IMR-90 (cell line): Measurements from ENCODE around the gene SAMD8. TPM values are rescaled to one million over a fixed set of nuclear protein-coding genes. Genes with fewer than 3 reads are reported as not detected.

Experiments
- ATAC-seq: fragments of 200-7000 bp; cut with Tn5 transposase; 2 replicates; pipeline ENCODE4 v1.9.1; 2020; ENCODE audit warnings: low read depth, mild to moderate bottlenecking, moderate library complexity
- BruUV-seq: library from RNA; stranded (reverse); fragments of 400-500 nt; replicated peaks from 2 replicates; lab custom pipeline; 2021; lab: Mats Ljungman, UMichigan
- CTCF ChIA-PET: fragments of 300-600 bp; formaldehyde crosslinking; extraction: SDS; loops from one replicate; lab custom pipeline; 2021; ENCODE audit warnings: antibody characterized with exemption; lab: Yijun Ruan, JAX
- POLR2A ChIA-PET: fragments of 300-600 bp; sonication (Branson Sonifier 250); formaldehyde crosslinking; loops from one replicate; lab custom pipeline; 2022; ENCODE audit warnings: antibody characterized with exemption; ENCODE audit not compliant: unreplicated experiment; lab: Charles Lee
- DNase-seq: peaks from one replicate; pipeline ENCODE4 v3.0.0; 2013
- H2AFZ ChIP-seq: replicated peaks from 2 replicates; pipeline ENCODE3; 2013; ENCODE audit warnings: low read length, mild to moderate bottlenecking; ENCODE audit not compliant: poor library complexity
- H2AK5ac ChIP-seq: 2 replicates; pipeline ENCODE4 v1.6.1; 2013; ENCODE audit warnings: low read depth, low read length, inconsistent platforms
- H2AK9ac ChIP-seq: replicated peaks from 2 replicates; pipeline ENCODE3; 2013; ENCODE audit warnings: mild to moderate bottlenecking, low read depth, low read length, moderate library complexity; ENCODE audit not compliant: poor library complexity
- H2BK120ac ChIP-seq: 2 replicates; pipeline ENCODE4 v1.6.1; 2013; ENCODE audit warnings: low read depth, low read length, inconsistent platforms
- H2BK15ac ChIP-seq: 3 replicates; pipeline ENCODE4 v1.6.1; 2013; ENCODE audit warnings: low read depth, low read length, inconsistent platforms
- H2BK20ac ChIP-seq: 2 replicates; pipeline ENCODE4 v1.6.1; 2013; ENCODE audit warnings: low read depth, mild to moderate bottlenecking, inconsistent platforms, low read length, moderate library complexity
- H2BK5ac ChIP-seq: 2 replicates; pipeline ENCODE4 v1.6.1; 2013; ENCODE audit warnings: mild to moderate bottlenecking, low read depth, low read length, inconsistent platforms; ENCODE audit not compliant: poor library complexity, severe bottlenecking
- H3K14ac ChIP-seq: replicated peaks from 2 replicates; pipeline ENCODE4 v1.6.1; 2013; ENCODE audit warnings: low read depth, low read length, inconsistent platforms
- H3K18ac ChIP-seq: 2 replicates; pipeline ENCODE4 v1.6.1; 2013; ENCODE audit warnings: low read depth, low read length, control low read depth
- H3K23ac ChIP-seq: 2 replicates; pipeline ENCODE4 v1.6.1; 2013; ENCODE audit warnings: low read depth, low read length, inconsistent platforms
- H3K27ac ChIP-seq: 2 replicates; pipeline ENCODE4 v1.5.1; 2013; ENCODE audit warnings: mild to moderate bottlenecking, control low read depth, low read length; ENCODE audit not compliant: insufficient read depth
- H3K27me3 ChIP-seq: 2 replicates; pipeline ENCODE4 v1.6.1; 2013; ENCODE audit warnings: low read length; ENCODE audit not compliant: control insufficient read depth, insufficient read depth
- H3K36me3 ChIP-seq: 2 replicates; pipeline ENCODE4 v1.6.1; 2013; ENCODE audit warnings: low read length, mixed read lengths; ENCODE audit not compliant: control insufficient read depth, insufficient read depth
- H3K4ac ChIP-seq: 2 replicates; pipeline ENCODE4 v1.6.1; 2013; ENCODE audit warnings: low read depth, low read length, inconsistent platforms
- H3K4me1 ChIP-seq: 2 replicates; pipeline ENCODE4 v1.6.1; 2013; ENCODE audit warnings: low read length, mixed read lengths; ENCODE audit not compliant: control insufficient read depth, insufficient read depth
- H3K4me2 ChIP-seq: 2 replicates; pipeline ENCODE4 v1.6.1; 2013; ENCODE audit warnings: low read depth, mild to moderate bottlenecking, control low read depth, low read length, moderate library complexity
- H3K4me3 ChIP-seq: 2 replicates; pipeline ENCODE4 v1.5.1; 2013; ENCODE audit warnings: low read depth, mild to moderate bottlenecking, control low read depth, low read length, moderate library complexity; ENCODE audit not compliant: insufficient read depth
- H3K56ac ChIP-seq: 2 replicates; pipeline ENCODE4 v1.6.1; 2013; ENCODE audit warnings: low read length, inconsistent platforms; ENCODE audit not compliant: insufficient read depth; ENCODE audit errors: extremely low read depth
- H3K79me1 ChIP-seq, 2 experiments: 2 replicates each; pipeline ENCODE4 v1.6.1; 2013; ENCODE audit warnings: low read length in 2 of 2, inconsistent platforms in 1 of 2, low read depth in 1 of 2
- H3K9ac ChIP-seq: 2 replicates; pipeline ENCODE4 v1.6.1; 2013; ENCODE audit warnings: low read depth, low read length, control low read depth
- H3K9me1 ChIP-seq: 2 replicates; pipeline ENCODE4 v1.6.1; 2013; ENCODE audit warnings: low read length, inconsistent platforms; ENCODE audit not compliant: insufficient read depth
- H3K9me3 ChIP-seq: 2 replicates; pipeline ENCODE4 v1.6.1; 2013; ENCODE audit warnings: low read length; ENCODE audit not compliant: control insufficient read depth, insufficient read depth
- H4K20me1 ChIP-seq: 2 replicates; pipeline ENCODE4 v1.6.1; 2013; ENCODE audit warnings: low read length, inconsistent platforms; ENCODE audit not compliant: insufficient read depth
- H4K5ac ChIP-seq: 2 replicates; pipeline ENCODE4 v1.6.1; 2013; ENCODE audit warnings: mild to moderate bottlenecking, low read depth, low read length, control low read depth
- H4K8ac ChIP-seq, 2 experiments: 2 replicates each; pipeline ENCODE4 v1.6.1; 2013; ENCODE audit warnings: low read depth in 2 of 2, low read length in 2 of 2, control low read depth in 1 of 2, inconsistent platforms in 1 of 2
- H4K91ac ChIP-seq: 2 replicates; pipeline ENCODE4 v1.6.1; 2013; ENCODE audit warnings: low read depth, low read length, inconsistent platforms; ENCODE audit not compliant: insufficient read depth
- BHLHE40 ChIP-seq: fragments of 150-350 bp; IDR thresholded peaks from 2 replicates; pipeline ENCODE4 v1.6.1; 2016; ENCODE audit warnings: mild to moderate bottlenecking, low read depth, low read length
- CEBPB ChIP-seq: IDR thresholded peaks from 2 replicates; pipeline ENCODE4 v1.6.1; 2012; ENCODE audit warnings: low read depth, low read length, improper control_type of control experiment
- CHD1 ChIP-seq: IDR thresholded peaks from 2 replicates; pipeline ENCODE4 v1.6.1; 2012; ENCODE audit warnings: low read depth, low read length, improper control_type of control experiment
- ELK1 ChIP-seq: fragments of 150-350 bp; IDR thresholded peaks from 2 replicates; pipeline ENCODE4 v1.6.1; 2016; ENCODE audit warnings: low read depth, mild to moderate bottlenecking, low read length, moderate library complexity, borderline replicate concordance
- FOS ChIP-seq: fragments of 150-350 bp; IDR thresholded peaks from 2 replicates; pipeline ENCODE4 v1.6.1; 2016; ENCODE audit warnings: low read depth, low read length
- MXI1 ChIP-seq: IDR thresholded peaks from 2 replicates; pipeline ENCODE4 v1.6.1; 2012; ENCODE audit warnings: low read depth, mild to moderate bottlenecking, low read length, moderate library complexity, borderline replicate concordance
- RFX5 ChIP-seq: IDR thresholded peaks from 2 replicates; pipeline ENCODE4 v1.8.0; 2012; ENCODE audit warnings: low read depth, mild to moderate bottlenecking, low read length, moderate library complexity
- SMC3 ChIP-seq: fragments of 150-350 bp; IDR thresholded peaks from 2 replicates; pipeline ENCODE4 v1.6.1; 2016; ENCODE audit warnings: low read depth, mild to moderate bottlenecking, antibody characterized with exemption, low read length, moderate library complexity
- WGBS, 2 experiments: methylation state at CpG; one replicate each; pipeline versions ENCODE4 v1.1.5 to v1.1.7; 2013; ENCODE audit warnings: missing lambda C conversion rate in 2 of 2; ENCODE audit not compliant: insufficient read length in 1 of 2; ENCODE audit errors: extremely low coverage in 2 of 2; 5-methylcytosine and 5-hydroxymethylcytosine counted together
- dilution Hi-C: fragments of 300-500 bp; cut with HindIII; formaldehyde crosslinking; loops from one replicate; pipeline ENCODE4 v1.14.3; 2018; ENCODE audit warnings: low sequenced_read_pairs; ENCODE audit not compliant: unreplicated experiment
- in situ Hi-C: fragments of 300-500 bp; cut with MboI; formaldehyde crosslinking; loops from 3 replicates; pipeline ENCODE4 v1.14.3; 2019; ENCODE audit warnings: low sequenced_read_pairs, inconsistent platforms, mixed read lengths
- intact Hi-C: fragments of 100-400 bp; cut with micrococcal nuclease; formaldehyde crosslinking; loops from 2 replicates; pipeline ENCODE4 v1.10.0; 2022
- polyA plus RNA-seq, 3 experiments: library from polyadenylated mRNA; depleted of rRNA; stranded (reverse); fragments of >200 nt; gene quantifications; 2 replicates each; pipeline ENCODE4 v1.2.3, GENCODE V29; 2012; ENCODE audit warnings: low replicate concordance in 1 of 3
- total RNA-seq: library from RNA; depleted of rRNA; stranded (reverse); fragments of >200 nt; gene quantifications from 2 replicates; pipeline ENCODE4 v1.2.3, GENCODE V29; 2012
- TF ChIP-seq, protein P1 (sequence below): fragments of 150-350 bp; IDR thresholded peaks from 2 replicates; pipeline ENCODE4 v1.6.1; 2017; ENCODE audit warnings: mild to moderate bottlenecking, antibody characterized with exemption, low read length, low read depth

SAMD8 gene
- total and polyA plus RNA-seq, 2 of the 4 experiments (the other 2 are of a cell fraction) = 10.1 to 28.7 TPM

DNA sequence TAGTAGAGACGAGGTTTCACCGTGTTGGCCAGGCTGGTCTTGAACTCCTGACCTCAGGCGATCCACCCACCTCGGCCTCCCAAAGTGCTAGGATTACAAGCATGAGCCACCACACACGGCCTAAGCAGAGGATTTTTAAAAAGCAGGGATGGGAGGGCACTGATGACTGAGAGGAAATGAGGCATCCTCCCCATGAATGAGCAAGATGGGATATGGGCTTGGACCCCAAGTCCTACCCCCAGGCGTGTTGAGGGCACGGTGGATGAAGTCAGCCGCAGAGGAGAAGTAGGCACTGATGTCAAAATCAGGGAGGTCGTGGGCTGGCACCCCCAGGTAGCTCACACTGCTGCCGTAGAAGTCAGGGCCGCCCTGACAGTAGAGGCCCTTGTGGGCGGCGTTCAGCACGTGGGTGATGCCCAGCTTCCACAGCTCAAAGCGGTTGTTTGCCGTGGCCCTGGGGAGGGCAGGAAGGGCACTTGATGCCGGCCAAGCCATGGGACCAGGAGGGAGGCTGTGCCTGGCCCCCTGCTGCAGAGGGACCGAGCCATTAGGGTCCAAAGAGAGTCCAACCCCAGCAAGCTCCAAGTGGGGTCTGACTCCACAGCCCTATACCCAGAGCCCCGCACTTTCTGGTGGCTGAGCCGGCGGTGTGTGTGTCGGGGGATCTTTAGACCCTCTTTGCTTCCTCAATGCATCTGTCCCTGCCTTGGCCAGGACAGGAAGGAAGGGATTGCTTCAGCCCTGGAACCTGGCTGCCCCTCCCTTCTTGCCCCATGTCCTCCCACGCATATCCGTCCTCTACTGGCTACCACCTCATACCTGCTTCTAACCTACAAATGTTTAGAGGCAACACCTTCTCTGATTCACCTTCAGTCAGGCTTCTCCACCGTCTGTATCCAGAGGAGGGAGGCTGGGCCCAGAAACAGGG, 3.4 kb upstream of the SAMD8 start:
- POLR2A ChIA-PET = no interaction called here
- Histone ChIP-seq H3K9me1 (peaks cover 9% of the 10 kb centered on the region), H2BK20ac (no peak overlapping the region), H2BK15ac (no peak overlapping the region), H4K20me1 (peaks cover 13% of the 10 kb centered on the region), H3K23ac (no peak overlapping the region), H3K27me3 (no peaks in the 10 kb centered on the region), H4K5ac (no peak overlapping the region; the same call in 1 of the 2 replicates), H3K9me3 (no peaks in the 10 kb centered on the region), H3K4me3 (no peak overlapping the region), H3K4me2 (no peak overlapping the region), H4K91ac (no peak overlapping the region), H2BK120ac (no peak overlapping the region), H3K4ac (no peak overlapping the region), H3K56ac (no peak overlapping the region), H2AK5ac (peak overlapping the region; percentile 33; the same call in 1 of the 2 replicates), H3K9ac (no peak overlapping the region), H3K14ac (no peak overlapping the region), H3K36me3 (no peaks in the 10 kb centered on the region), H2AK9ac (no peak overlapping the region), H2AFZ (peak overlapping the region; percentile 54), H3K4me1 (peaks cover 2% of the 10 kb centered on the region; the same call in 1 of the 2 replicates), H4K8ac (no peak overlapping the region), H3K27ac (no peak overlapping the region), H3K79me1 (peaks cover 0 to 20% of the 10 kb centered on the region in 2 experiments; a peak in 2 of 4 replicates), H2BK5ac (no peak overlapping the region), H3K18ac (no peak overlapping the region)
- intact Hi-C loops (loop anchor here (10.0 kb wide), 1 partner anchor 983 kb away; no protein-coding TSS in a partner anchor), in situ Hi-C loops (no loop called here), dilution Hi-C loops (no loop called here)
- no TSS peak for BruUV-seq
- no peak for DNase-seq
- CTCF ChIA-PET = interaction anchor here (0.6 kb wide), 1 partner anchor 291 kb away, joined by 3 read pairs; no protein-coding TSS in a partner anchor
- TF ChIP-seq CEBPB (no peak), FOS (no peak), ELK1 (no peak), BHLHE40 (no peak), MXI1 (no peak), SMC3 (no peak), RFX5 (no peak), CHD1 (no peak)
- TF ChIP-seq, protein P1, sequence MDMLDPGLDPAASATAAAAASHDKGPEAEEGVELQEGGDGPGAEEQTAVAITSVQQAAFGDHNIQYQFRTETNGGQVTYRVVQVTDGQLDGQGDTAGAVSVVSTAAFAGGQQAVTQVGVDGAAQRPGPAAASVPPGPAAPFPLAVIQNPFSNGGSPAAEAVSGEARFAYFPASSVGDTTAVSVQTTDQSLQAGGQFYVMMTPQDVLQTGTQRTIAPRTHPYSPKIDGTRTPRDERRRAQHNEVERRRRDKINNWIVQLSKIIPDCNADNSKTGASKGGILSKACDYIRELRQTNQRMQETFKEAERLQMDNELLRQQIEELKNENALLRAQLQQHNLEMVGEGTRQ = no peak
- 95% methylated on average over 8 of the region's 25 CpGs; no CpG with 5 or more reads in 1 of the 2 experiments for WGBS, 2 experiments
- no peak for ATAC-seq
